GM19035 (cell line): Measurements from ENCODE around the gene SIGLEC7.
"Not testable (repeated sequence)": the region's sequence is repeated elsewhere in the genome, so short reads cannot be mapped to it uniquely, and the experiment has no call there.

Experiments used
- ATAC-seq: cut with Tn5 transposase; IDR thresholded peaks from one replicate; pipeline ENCODE4 v1.9.1; 2021; ENCODE audit not compliant: unreplicated experiment

The SIGLEC7 gene

GRCh38 chr19:51164215-51164614 is 22.1 kb downstream of the SIGLEC7 start:
- no peak for ATAC-seq

GRCh38 chr19:51166846-51167490 is 24.9 kb downstream of the SIGLEC7 start:
- no peak for ATAC-seq

GRCh38 chr19:51168564-51169282 is 26.6 kb downstream of the SIGLEC7 start:
- ATAC-seq = no peak

- not testable (repeated sequence) for ATAC-seq
Observed at GRCh38 chr19:51169283-51169918, 27.3 kb downstream of the SIGLEC7 start.

- no peak for ATAC-seq
Observed at GRCh38 chr19:51172223-51172622, 30.1 kb downstream of the SIGLEC7 start.

GRCh38 chr19:51173681-51174080 is 31.6 kb downstream of the SIGLEC7 start:
- no peak for ATAC-seq

GRCh38 chr19:51179256-51179655 is 37.2 kb downstream of the SIGLEC7 start:
- ATAC-seq = no peak

- no peak for ATAC-seq
Observed at GRCh38 chr19:51181377-51181912, 39.3 kb downstream of the SIGLEC7 start.

GRCh38 chr19:51181913-51182419 is 39.9 kb downstream of the SIGLEC7 start:
- ATAC-seq = no peak

GRCh38 chr19:51183629-51184028 is 41.5 kb downstream of the SIGLEC7 start:
- ATAC-seq = no peak

- ATAC-seq = no peak
Observed at GRCh38 chr19:51185069-51185867, 43.2 kb downstream of the SIGLEC7 start.

GRCh38 chr19:51185868-51186215 is 43.7 kb downstream of the SIGLEC7 start:
- ATAC-seq = no peak

- ATAC-seq = no peak
Observed at GRCh38 chr19:51186323-51186722, 44.2 kb downstream of the SIGLEC7 start.

GRCh38 chr19:51187395-51188226 is 45.5 kb downstream of the SIGLEC7 start:
- ATAC-seq = no peak

GRCh38 chr19:51188227-51188559 is 46.1 kb downstream of the SIGLEC7 start:
- ATAC-seq = no peak

GRCh38 chr19:51192689-51193088 is 50.6 kb downstream of the SIGLEC7 start:
- ATAC-seq = no peak

GRCh38 chr19:51194527-51195315 is 52.6 kb downstream of the SIGLEC7 start:
- ATAC-seq = no peak

GRCh38 chr19:51195316-51195586 is 53.1 kb downstream of the SIGLEC7 start:
- no peak for ATAC-seq

- ATAC-seq = no peak
Observed at GRCh38 chr19:51195616-51196015, 53.5 kb downstream of the SIGLEC7 start.

- no peak for ATAC-seq
Observed at GRCh38 chr19:51196181-51196580, 54.1 kb downstream of the SIGLEC7 start.
